Thymus (tissue), 11 donors: Measurements from ENCODE around the gene SORL1. TPM values are rescaled to one million over a fixed set of nuclear protein-coding genes. Genes with fewer than 3 reads are reported as not detected.

Source experiments
- DNase-seq, 9 donors: peaks; one replicate each; pipeline ENCODE4 v3.0.0-alpha.2; 2013; ENCODE audit warnings: low spot score in 9 of 9, low read depth in 6 of 9, missing footprints in 1 of 9
- H3K27ac ChIP-seq, 2 donors: one replicate each; pipeline ENCODE4 v1.5.1; 2013; ENCODE audit warnings: control low read depth in 1 of 2, low read depth in 1 of 2, low read length in 1 of 2, mild to moderate bottlenecking in 1 of 2, moderate library complexity in 1 of 2
- H3K27me3 ChIP-seq, 2 donors: one replicate each; pipeline ENCODE4 v1.5.1; 2013; ENCODE audit warnings: low read length in 1 of 2; ENCODE audit not compliant: control insufficient read depth in 2 of 2, insufficient read depth in 1 of 2
- H3K36me3 ChIP-seq, 2 donors: one replicate each; pipeline ENCODE4 v1.5.1; 2013; ENCODE audit warnings: low read length in 1 of 2, mild to moderate bottlenecking in 1 of 2, moderate library complexity in 1 of 2; ENCODE audit not compliant: control insufficient read depth in 2 of 2, insufficient read depth in 2 of 2
- H3K4me1 ChIP-seq, 2 donors: one replicate each; pipeline ENCODE4 v1.5.1; 2013; ENCODE audit warnings: low read length in 2 of 2; ENCODE audit not compliant: control insufficient read depth in 2 of 2, insufficient read depth in 2 of 2
- H3K4me3 ChIP-seq, 2 donors: one replicate each; pipeline ENCODE4 v1.5.1; 2013; ENCODE audit warnings: low read length in 2 of 2, control low read depth in 1 of 2, mild to moderate bottlenecking in 1 of 2
- H3K9me3 ChIP-seq, 2 donors: one replicate each; pipeline ENCODE4 v1.5.1; 2013; ENCODE audit warnings: low read length in 1 of 2, mild to moderate bottlenecking in 1 of 2; ENCODE audit not compliant: control insufficient read depth in 2 of 2, insufficient read depth in 1 of 2
- WGBS: extraction: QIAGEN DNeasy Blood & Tissue Kit; methylation state at CpG from one replicate; pipeline ENCODE4 v1.1.7; 2013; 5-methylcytosine and 5-hydroxymethylcytosine counted together
- polyA plus RNA-seq: library from polyadenylated mRNA; stranded (reverse); fragments of 200-250 nt; gene quantifications from one replicate; pipeline ENCODE4 v1.2.3, GENCODE V29; 2013
- total RNA-seq: library from RNA; stranded (reverse); fragments of 120-200 nt; gene quantifications from one replicate; pipeline ENCODE4 v1.2.4, GENCODE V29; 2013
- donor health status: healthy.

The SORL1 gene
- total and polyA plus RNA-seq, 2 donors = 7.4 to 23.8 TPM

GRCh38 chr11:121517996-121518395 is 65.9 kb downstream of the SORL1 start:
- Histone ChIP-seq H3K4me3 (no peak overlapping the region), H3K36me3 (peaks cover 14 to 62% of the 10 kb centered on the region in 2 donors), H3K4me1 (peaks cover 0 to 8% of the 10 kb centered on the region in 2 donors), H3K27me3 (no peaks in the 10 kb centered on the region), H3K9me3 (no peaks in the 10 kb centered on the region), H3K27ac (no peak overlapping the region)
- no peak for DNase-seq
- WGBS = 85% methylated on average over 1 of the region's 1 CpG

GRCh38 chr11:121520243-121521144 is 68.4 kb downstream of the SORL1 start:
- no peak for DNase-seq
- H3K4me3 ChIP-seq = no peak overlapping the region
- H3K27me3 ChIP-seq = no peaks in the 10 kb centered on the region
- H3K36me3 ChIP-seq = peaks cover 5 to 55% of the 10 kb centered on the region in 2 donors
- peaks cover 0 to under 1% of the 10 kb centered on the region in 2 donors for H3K9me3 ChIP-seq
- peaks cover 0 to 9% of the 10 kb centered on the region in 2 donors for H3K4me1 ChIP-seq
- WGBS = 97% methylated on average over 4 of the region's 4 CpGs
- no peak overlapping the region for H3K27ac ChIP-seq

DNA sequence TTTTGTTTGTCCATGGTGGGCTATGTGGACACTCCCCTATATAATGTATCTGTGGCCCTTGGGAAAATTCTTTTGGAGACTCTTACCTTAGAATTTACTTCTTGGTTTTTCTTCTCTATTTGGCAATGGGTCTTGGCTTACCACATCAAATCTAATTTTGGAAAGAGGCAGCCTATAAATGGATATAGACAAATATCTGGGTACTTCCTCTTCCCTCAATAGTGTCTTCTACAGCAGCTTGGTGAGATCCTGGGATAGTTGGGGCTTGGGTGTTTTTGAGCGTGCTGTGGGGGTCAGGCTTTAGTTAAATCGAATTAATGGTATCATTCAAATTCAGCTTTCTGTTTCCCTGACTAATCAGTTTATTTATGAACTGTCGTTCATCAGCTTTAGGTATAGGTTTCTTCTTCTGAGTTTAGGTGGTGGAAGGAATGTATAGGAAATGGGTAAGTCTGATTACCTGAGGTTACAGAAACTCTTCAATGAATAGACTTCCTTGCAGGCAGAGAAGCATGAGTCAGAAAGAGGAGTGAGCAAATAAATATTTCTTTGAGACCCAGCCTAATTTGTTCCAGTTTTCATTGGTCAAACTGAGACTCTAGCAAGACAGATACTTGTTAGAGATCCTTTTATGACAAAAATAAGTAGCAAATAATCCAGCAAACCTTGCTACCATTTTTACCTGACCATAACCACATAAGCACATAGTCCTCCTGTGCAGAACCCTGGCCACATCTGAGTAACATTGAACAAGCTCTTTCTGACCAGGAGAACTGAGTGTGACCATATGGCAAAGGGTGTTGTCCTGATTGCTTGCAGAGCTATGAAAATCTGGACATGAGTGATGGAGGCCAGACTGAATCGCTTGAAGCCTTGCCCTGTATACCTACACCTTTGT is 69.3 kb downstream of the SORL1 start:
- WGBS = 96% methylated on average over 4 of the region's 4 CpGs
- DNase-seq = no peak
- peaks cover 0 to 3% of the 10 kb centered on the region in 2 donors for H3K9me3 ChIP-seq
- no peak overlapping the region for H3K27ac ChIP-seq
- no peaks in the 10 kb centered on the region for H3K27me3 ChIP-seq
- H3K36me3 ChIP-seq = peaks cover 5 to 55% of the 10 kb centered on the region in 2 donors
- peaks cover 0 to 9% of the 10 kb centered on the region in 2 donors for H3K4me1 ChIP-seq
- no peak overlapping the region for H3K4me3 ChIP-seq

- 89% methylated on average over 11 of the region's 11 CpGs for WGBS
- DNase-seq = no peak
- Histone ChIP-seq H3K4me1 (peaks cover 0 to 9% of the 10 kb centered on the region in 2 donors), H3K4me3 (no peak overlapping the region), H3K36me3 (peaks cover 5 to 51% of the 10 kb centered on the region in 2 donors), H3K9me3 (peaks cover 0 to 3% of the 10 kb centered on the region in 2 donors), H3K27ac (no peak overlapping the region), H3K27me3 (no peaks in the 10 kb centered on the region)
Measured at GRCh38 chr11:121522043-121522941, 70.2 kb downstream of the SORL1 start.

- DNase-seq = no peak
- H3K36me3 ChIP-seq = peaks cover 5 to 43% of the 10 kb centered on the region in 2 donors
- WGBS = 77% methylated on average over 13 of the region's 13 CpGs
- peaks cover 0 to 3% of the 10 kb centered on the region in 2 donors for H3K9me3 ChIP-seq
- H3K27me3 ChIP-seq = no peaks in the 10 kb centered on the region
- H3K4me3 ChIP-seq = no peak overlapping the region
- H3K4me1 ChIP-seq = peaks cover 0 to 9% of the 10 kb centered on the region in 2 donors
- no peak overlapping the region for H3K27ac ChIP-seq
Measured at GRCh38 chr11:121523581-121524232, 71.6 kb downstream of the SORL1 start.

- Histone ChIP-seq H3K36me3 (peaks cover 5 to 43% of the 10 kb centered on the region in 2 donors), H3K4me3 (no peak overlapping the region), H3K27ac (peak overlapping the region in 1 of 2 donors; percentile 18), H3K4me1 (peaks cover 0 to 9% of the 10 kb centered on the region in 2 donors), H3K9me3 (peaks cover 0 to 4% of the 10 kb centered on the region in 2 donors), H3K27me3 (no peaks in the 10 kb centered on the region)
- DNase-seq = peak in 1 of 9 donors; percentile 35
- WGBS = 15% methylated on average over 4 of the region's 4 CpGs
Measured at GRCh38 chr11:121524233-121524631, 72.1 kb downstream of the SORL1 start.

DNA sequence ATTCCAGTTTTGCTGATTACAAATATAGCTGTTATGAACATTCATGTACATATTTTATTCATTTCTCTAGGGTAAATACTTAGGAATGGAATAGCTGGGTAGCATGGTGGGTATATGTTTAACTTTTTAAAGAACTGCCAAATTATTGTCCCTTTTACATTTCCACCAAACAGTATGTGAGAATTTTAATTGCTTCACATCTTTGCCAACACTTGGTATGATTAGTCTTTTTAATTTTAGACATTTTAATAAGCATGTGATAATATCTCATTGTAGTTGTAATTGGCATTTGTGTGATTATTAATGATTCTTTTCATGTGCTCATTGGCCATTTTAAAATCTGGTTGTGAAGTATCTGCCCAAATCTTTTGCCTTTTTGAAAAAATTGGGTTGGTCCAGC is 73.3 kb downstream of the SORL1 start:
- H3K4me1 ChIP-seq = peaks cover 0 to 9% of the 10 kb centered on the region in 2 donors
- no peak for DNase-seq
- H3K36me3 ChIP-seq = peaks cover 5 to 42% of the 10 kb centered on the region in 2 donors
- H3K4me3 ChIP-seq = no peak overlapping the region
- H3K27me3 ChIP-seq = no peaks in the 10 kb centered on the region
- peaks cover 0 to 6% of the 10 kb centered on the region in 2 donors for H3K9me3 ChIP-seq
- no peak overlapping the region for H3K27ac ChIP-seq

DNA sequence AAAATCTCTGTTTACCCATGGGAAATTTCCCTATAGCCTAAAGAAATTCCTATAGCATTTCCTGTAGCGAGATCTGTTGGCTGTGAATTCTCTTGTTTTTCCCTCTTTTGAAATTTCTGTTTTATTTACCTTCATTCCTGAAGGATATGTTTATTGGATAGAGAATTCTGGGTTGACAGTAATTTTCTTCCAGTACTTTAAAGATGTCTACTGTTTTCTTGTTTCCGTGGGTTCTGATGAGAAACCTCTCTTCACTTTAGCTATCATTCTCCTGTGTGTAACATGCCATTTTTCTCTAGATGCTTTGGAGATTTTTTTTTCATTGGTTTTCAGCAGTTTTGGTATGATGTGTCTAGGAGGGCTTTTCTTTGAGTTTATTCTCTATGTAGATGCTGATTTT is 78.1 kb downstream of the SORL1 start:
- Histone ChIP-seq H3K36me3 (peaks cover 0 to 12% of the 10 kb centered on the region in 2 donors), H3K9me3 (peaks cover 0 to 9% of the 10 kb centered on the region in 2 donors), H3K4me3 (no peak overlapping the region), H3K4me1 (peaks cover 11 to 22% of the 10 kb centered on the region in 2 donors), H3K27ac (no peak overlapping the region), H3K27me3 (no peaks in the 10 kb centered on the region)
- 98% methylated on average over 2 of the region's 2 CpGs for WGBS
- no peak for DNase-seq
